Measurements from ENCODE around the gene ADAMTSL1. TPM values are rescaled to one million over a fixed set of nuclear protein-coding genes. Genes with fewer than 3 reads are reported as not detected.

ADAMTSL1 gene
- total RNA-seq, 1 donor from 2014 or later: 21.2 TPM

GRCh38 chr9:18496256-18497000 lies 22.5 kb downstream of the ADAMTSL1 start:
- no peak for DNase-seq (ENCODE audit: low read depth)

- no peak for DNase-seq (ENCODE audit: low read depth)
These were observed 25.1 kb downstream of the ADAMTSL1 start for GRCh38 chr9:18499062-18499461.

- DNase-seq (ENCODE audit: low read depth): no peak
These were observed 26.0 kb downstream of the ADAMTSL1 start for GRCh38 chr9:18499980-18500379.

- no peak for DNase-seq (ENCODE audit: low read depth)
These were observed 26.5 kb downstream of the ADAMTSL1 start for GRCh38 chr9:18500451-18500850.

GRCh38 chr9:18501949-18502348 lies 28.0 kb downstream of the ADAMTSL1 start:
- DNase-seq (ENCODE audit: low read depth): no peak

- DNase-seq (ENCODE audit: low read depth): no peak
These were observed 28.6 kb downstream of the ADAMTSL1 start for GRCh38 chr9:18502546-18502945.

- no peak for DNase-seq (ENCODE audit: low read depth)
These were observed 30.8 kb downstream of the ADAMTSL1 start for GRCh38 chr9:18504707-18505106.

- DNase-seq (ENCODE audit: low read depth): no peak
These were observed 33.2 kb downstream of the ADAMTSL1 start for GRCh38 chr9:18507151-18507550.

GRCh38 chr9:18516514-18516913 lies 42.6 kb downstream of the ADAMTSL1 start:
- no peak for DNase-seq (ENCODE audit: low read depth)

GRCh38 chr9:18516965-18517364 lies 43.0 kb downstream of the ADAMTSL1 start:
- no peak for DNase-seq (ENCODE audit: low read depth)

- DNase-seq (ENCODE audit: low read depth): peak; percentile 28
These were observed 46.6 kb downstream of the ADAMTSL1 start for GRCh38 chr9:18520416-18521047.

GRCh38 chr9:18526685-18527084 lies 52.7 kb downstream of the ADAMTSL1 start:
- no peak for DNase-seq (ENCODE audit: low read depth)

GRCh38 chr9:18531136-18532065 lies 57.4 kb downstream of the ADAMTSL1 start:
- peak; percentile 36 for DNase-seq (ENCODE audit: low read depth)

GRCh38 chr9:18534611-18535010 lies 60.7 kb downstream of the ADAMTSL1 start:
- no peak for DNase-seq (ENCODE audit: low read depth)

- DNase-seq (ENCODE audit: low read depth): no peak
These were observed 62.6 kb downstream of the ADAMTSL1 start for GRCh38 chr9:18536554-18536953.

- no peak for DNase-seq (ENCODE audit: low read depth)
These were observed 65.3 kb downstream of the ADAMTSL1 start for GRCh38 chr9:18539203-18539693.

GRCh38 chr9:18542837-18543405 lies 69.0 kb downstream of the ADAMTSL1 start:
- DNase-seq (ENCODE audit: low read depth): no peak

GRCh38 chr9:18543406-18544192 lies 69.6 kb downstream of the ADAMTSL1 start:
- peak; percentile 16 for DNase-seq (ENCODE audit: low read depth)

- DNase-seq (ENCODE audit: low read depth): no peak
These were observed 70.5 kb downstream of the ADAMTSL1 start for GRCh38 chr9:18544456-18544855.

GRCh38 chr9:18545636-18546360 lies 71.8 kb downstream of the ADAMTSL1 start:
- DNase-seq (ENCODE audit: low read depth): no peak
